Stimulated activated CD8-positive, alpha-beta memory T cell treated with anti-CD3 and anti-CD28 coated beads, Interleukin-7, amount 100 ng/mL, for 1 hour (primary cell): Measurements from ENCODE around the gene MYO18A.
"Not testable (repeated sequence)": the region's sequence is repeated elsewhere in the genome, so short reads cannot be mapped to it uniquely, and the experiment has no call there.

ENCODE experiments used
- DNase-seq, 2 donors: peaks; one replicate each; pipeline ENCODE4 v3.0.0-alpha.2; 2020; ENCODE audit warnings: low read depth in 2 of 2

Gene MYO18A

GRCh38 chr17:29102741-29103181 lies 77.4 kb downstream of the MYO18A start:
- DNase-seq = no peak

DNA sequence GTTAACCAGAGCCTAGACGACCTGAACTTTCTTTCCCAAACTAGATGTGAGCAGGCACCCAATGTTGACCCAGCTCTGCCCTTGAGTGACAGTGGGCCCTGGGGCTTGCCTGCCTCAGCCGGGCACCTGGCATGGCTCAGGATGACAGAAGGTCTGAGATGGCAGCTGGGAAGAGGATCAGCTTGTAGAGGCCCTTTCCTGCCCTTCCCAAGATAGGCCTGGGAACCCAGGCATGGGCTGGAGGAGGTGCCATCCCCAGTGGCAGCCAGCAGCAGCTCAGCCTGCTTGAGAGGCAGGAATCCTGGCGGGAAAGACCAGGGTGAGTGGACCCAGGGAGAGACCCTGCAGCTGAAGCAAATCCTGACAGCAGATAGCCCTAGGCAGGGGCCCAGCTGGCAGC lies 78.2 kb downstream of the MYO18A start:
- DNase-seq = no peak

- no peak for DNase-seq
Observed at GRCh38 chr17:29100296-29100695, 79.9 kb downstream of the MYO18A start.

- no peak for DNase-seq
Observed at GRCh38 chr17:29099527-29099926, 80.7 kb downstream of the MYO18A start.

DNA sequence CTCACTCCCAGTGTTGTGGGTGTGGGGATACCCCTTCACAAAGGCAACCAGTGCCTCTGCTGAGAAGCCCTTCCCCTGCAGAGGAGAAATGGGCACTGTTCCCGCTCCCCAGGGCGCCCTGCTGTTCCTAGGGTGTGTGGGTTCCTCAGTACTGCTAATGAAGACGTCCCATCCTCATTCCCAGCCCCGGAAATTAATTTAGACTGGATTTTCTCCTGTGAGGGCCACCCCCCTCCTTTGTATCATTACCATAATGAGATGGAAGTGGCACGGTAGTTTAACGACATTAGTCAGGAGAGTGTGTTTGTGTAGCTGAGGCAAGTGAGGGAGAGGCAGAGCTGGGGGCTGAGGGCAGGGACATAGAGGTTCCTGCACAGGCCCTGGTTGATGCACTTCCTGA lies 84.1 kb downstream of the MYO18A start:
- no peak for DNase-seq

- DNase-seq = no peak
Observed at GRCh38 chr17:29095439-29095838, 84.8 kb downstream of the MYO18A start.

DNA sequence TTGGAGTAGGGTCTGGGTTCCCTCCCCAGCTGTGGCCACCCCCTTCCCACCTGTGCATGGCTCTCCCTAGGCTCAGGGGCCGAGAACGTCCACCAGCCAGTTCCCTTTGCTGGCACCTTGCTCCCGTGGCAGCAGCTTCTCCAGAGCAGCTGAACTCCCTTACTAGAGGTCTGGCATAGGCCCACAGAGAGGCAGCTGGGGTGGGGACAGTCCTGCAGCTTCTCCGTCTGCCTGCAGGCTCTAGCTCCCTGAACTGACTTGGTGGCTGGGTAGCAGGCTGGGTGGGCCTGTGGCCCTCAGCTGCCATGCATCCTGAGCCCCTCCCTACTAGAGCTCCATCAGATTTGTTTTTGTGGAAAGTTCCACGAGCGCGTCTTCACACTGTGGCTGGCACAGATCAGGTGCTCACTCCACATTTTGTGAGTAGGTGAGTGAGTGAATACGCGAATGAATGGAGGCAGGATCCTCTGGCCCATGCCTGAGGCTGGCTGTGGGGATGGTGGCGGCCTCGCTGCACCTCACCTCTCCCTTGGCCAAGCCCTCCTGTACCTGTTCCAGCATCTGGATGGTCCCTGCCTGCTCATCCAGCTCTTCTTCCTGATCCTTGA lies 86.0 kb downstream of the MYO18A start:
- DNase-seq = no peak

- no peak for DNase-seq
Observed at GRCh38 chr17:29093090-29093871, 86.9 kb downstream of the MYO18A start.

DNA sequence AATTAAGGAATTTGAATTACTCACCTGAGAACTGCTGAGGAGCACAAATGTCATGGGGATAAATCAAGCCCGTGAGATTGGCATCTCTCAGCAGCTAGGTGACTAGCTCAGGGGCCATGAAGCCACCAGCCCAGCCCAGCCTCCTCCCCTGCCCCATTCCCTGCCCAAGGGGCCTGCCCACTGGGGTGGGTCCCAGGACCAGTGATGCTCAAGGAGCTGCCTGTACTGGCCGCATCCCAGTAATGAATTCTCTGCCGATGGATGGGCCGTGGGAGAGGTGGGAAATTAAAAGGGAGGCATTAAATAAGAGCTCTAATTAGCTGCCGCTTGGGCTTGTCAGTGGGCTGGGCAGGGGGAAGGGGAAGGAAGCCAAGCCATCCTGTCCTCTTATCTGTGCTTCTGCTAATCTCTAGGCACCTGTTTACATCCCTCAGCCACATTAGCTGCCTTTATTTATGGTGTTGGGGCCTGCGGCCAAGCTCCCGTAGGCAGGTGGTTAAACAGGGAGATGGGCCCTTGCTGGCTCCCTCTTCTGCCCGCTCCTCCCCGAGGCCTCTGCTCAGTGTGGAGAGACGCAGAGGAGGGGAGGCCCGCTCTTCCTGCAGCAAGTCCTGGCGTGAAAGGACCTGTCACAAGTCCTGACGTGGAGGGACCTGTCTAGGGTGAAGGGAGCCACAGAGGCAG lies 88.5 kb downstream of the MYO18A start:
- DNase-seq = no peak

DNA sequence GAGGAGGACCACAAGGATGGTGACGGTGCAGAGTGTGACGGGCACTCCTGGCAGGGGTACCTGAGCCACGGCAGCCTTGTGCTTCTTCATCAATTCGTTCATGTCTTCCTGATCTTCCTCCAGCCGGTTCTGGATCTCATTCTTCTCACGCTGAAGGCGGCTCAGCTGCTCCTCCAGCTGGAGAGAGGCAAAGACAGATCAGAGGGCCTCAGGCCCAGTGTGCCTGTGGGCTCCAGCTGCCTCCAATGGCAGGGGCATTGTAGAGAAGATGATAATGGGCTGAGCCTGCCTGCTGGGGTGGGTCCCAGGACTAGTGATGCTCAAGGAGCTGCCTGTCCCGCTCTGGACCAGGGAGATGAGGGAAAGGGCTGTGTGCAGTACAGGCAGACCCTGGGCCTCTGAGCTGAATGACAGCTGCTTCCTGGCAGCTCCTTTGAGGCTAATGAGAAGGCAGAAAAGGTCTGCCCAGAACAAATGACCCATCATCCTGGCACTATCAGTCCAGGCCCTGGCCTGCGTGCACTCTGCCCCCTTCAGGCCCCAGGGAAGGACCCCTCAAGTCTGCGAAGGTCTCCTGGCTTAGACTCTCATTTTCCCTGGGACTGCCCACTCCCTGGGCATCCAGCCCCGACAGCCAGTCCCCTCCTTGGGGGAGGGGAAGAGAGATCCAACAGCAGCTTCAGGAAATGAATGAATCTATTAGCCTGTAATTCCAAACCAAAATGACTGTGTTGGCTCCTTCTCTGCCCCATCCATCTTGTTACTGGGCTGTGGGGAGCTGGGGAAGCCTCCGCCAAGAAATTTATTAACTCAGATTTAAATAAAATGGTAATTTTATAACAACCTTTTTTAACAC lies 89.2 kb downstream of the MYO18A start:
- DNase-seq = no peak

DNA sequence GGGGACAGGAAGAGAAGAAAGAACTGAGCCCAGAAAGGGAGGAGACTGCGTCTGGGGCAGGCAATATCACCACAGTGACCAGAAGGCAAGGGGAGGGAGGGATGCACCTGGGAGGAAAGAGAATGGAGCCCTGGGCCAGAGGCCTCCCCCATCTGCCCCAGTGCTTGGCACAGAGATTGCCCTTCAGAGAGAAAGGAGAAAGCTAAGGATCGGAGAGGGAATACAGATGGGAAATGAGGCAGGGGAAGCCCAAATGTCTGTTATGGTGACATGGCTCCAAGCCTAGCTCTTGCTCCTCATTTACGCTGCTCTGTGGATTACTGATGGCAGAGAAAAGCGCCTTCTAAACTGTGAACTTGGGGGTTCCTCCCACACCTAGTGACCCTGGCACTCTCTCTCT lies 90.1 kb downstream of the MYO18A start:
- no peak for DNase-seq

GRCh38 chr17:29089601-29090044 lies 90.6 kb downstream of the MYO18A start:
- no peak for DNase-seq

DNA sequence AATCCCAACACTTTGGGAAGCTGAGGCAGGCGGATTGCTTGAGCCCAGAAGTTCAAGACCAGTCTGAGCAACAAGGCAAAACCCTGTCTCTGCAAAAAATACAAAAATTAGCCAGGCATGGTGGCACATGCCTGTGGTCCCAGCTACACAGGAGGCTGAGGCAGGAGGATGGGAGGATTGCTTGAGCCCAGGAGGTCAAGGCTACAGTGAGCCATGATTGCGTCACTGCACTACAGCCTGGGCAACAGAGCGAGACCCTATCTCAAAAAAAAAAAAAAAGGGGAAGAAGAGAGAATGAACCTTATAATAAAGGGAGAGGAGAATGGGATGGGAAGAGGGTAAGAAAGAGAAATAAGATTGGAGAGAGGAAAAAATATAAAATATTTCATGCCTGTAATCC lies 91.4 kb downstream of the MYO18A start:
- DNase-seq = not testable (repeated sequence)

DNA sequence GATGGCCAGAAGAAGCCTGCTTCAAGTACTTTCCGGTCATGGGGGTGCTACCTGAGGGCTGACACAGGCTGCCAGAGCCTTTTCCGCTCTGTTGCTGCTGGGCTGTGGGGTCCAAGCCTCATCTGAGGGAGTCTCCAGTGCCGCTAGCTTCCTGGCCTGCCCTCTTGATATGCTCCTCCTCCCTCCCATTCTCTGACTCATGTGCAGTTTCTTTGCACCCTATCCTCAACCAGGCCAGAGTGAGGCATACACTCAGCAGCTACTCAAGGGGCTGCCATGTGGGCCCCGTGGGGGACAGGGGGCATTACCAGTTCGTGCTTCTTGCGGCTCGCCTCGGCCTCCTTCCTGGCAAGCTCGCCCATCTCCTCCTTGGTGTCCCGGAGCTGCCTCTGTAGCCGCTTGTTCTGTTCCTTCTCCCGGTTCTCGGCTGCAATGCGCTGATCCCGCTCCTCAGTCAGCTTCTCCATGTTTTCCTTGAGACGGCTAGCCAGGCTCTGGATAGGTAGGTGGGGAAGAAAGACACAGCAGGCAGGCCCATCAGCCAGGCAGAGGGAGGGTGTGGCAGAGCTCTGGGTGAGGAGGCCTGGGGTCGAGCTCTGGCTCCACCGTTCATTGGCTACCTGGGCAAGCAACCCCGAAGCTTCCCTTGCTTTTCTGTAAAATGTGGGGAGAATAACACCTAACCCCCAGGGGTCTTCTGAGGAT lies 93.4 kb downstream of the MYO18A start:
- no peak for DNase-seq

DNA sequence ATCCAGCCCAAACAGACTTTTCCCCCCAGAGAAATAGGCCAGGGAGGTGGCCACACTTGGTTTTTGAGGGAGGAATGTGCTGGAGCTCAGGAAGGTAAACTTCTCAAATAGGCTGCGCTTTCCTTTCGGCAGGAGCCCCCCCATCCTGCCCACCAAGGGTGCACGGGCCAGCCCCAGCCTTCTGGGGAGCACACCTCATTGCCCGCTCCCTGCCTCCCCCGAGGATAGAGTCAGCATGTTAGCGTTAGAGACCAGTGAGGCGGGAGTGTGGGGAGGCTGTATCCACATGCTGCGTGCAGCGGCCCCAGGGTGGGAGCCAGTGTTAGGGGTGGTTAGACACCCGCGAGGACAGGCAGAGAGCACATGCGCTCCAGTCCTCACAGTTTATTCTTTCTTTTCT lies 95.0 kb downstream of the MYO18A start:
- no peak for DNase-seq

GRCh38 chr17:29084541-29085146 lies 95.6 kb downstream of the MYO18A start:
- no peak for DNase-seq

GRCh38 chr17:29080965-29081364 lies 99.2 kb downstream of the MYO18A start:
- no peak for DNase-seq

GRCh38 chr17:29080323-29080722 lies 99.9 kb downstream of the MYO18A start:
- no peak for DNase-seq

DNA sequence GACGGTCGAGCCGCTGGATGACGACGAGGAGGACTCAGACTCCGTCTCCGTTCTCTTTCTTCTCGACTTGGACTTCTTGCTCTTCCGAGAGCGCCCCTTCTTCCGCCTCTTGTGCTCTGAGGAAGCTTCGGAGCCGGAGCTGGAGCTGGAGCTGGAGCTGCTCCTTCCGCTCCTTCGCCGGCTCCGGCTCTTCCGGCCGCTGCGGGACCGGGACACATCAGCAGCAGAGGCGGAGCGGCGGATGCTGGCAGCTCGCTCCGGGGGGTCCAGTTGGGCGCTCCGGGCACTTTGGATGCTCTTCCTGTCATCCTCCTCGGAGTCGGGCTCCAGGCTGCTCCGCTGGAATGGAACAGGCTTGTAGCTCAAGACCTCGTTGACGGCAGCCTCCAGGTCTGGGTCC lies 100.3 kb downstream of the MYO18A start:
- DNase-seq = no peak

- DNase-seq = no peak
Observed at GRCh38 chr17:29079433-29079832, 100.8 kb downstream of the MYO18A start.
